ENCODE data around the gene LGALSL. TPM values are rescaled to one million over a fixed set of nuclear protein-coding genes. Genes with fewer than 3 reads are reported as not detected.

The LGALSL gene
- polyA plus RNA-seq, 2 of the 4 experiments (the other 2 are of a cell fraction): 11.0 to 14.1 TPM

DNA sequence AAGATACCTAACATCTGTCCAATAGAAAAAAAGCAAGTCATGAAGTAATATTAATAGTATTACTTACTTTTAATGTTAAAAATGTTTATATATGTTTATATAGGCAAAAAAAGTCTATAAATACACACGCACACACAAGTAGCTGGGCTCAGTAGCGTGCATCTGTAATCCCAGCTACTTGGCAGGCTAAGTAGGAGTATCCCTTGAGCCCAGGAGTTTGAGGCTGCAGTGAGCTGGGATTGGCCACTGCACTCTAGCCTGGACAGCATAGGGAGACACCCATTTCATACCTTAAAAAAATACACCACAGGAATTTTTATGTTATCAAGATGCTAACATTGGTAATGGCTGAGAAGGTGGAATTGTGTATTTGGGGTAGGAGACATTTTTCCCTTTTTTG, 52.7 kb downstream of the LGALSL start:
- Histone ChIP-seq H3K4me3 (no peak overlapping the region), H3K9me3 (no peaks in the 10 kb centered on the region), H3K4me2 (no peak overlapping the region), H3K27ac (no peak overlapping the region), H3K4me1 (no peaks in the 10 kb centered on the region)
- DNase-seq (ENCODE audit: low read depth in 1 of 2, low spot score in 1 of 2) (no peak), FAIRE-seq (no peak), ATAC-seq (no peak)
- WGBS (ENCODE audit: missing lambda C conversion rate): 82% methylated on average over 2 of the region's 2 CpGs
- ChIA-PET CTCF (interaction anchor here (1.2 to 4.7 kb wide), 3 partner anchors 17 to 382 kb away, joined by 3 to 22 read pairs (median 4); partner anchors contain the start of gene AFTPH), POLR2A (no interaction called here)
- TF ChIP-seq ZNF302 (CRISPR knock-in tag; IDR thresholded peaks at IDR 0.05) (no peak), KDM1A (IDR thresholded peaks at IDR 0.05; ENCODE audit: low read depth) (no peak), CBX2 (IDR thresholded peaks at IDR 0.05; ENCODE audit: borderline replicate concordance, low read depth) (no peak), FOXS1 (CRISPR knock-in tag; IDR thresholded peaks at IDR 0.05) (no peak), EP300 (IDR thresholded peaks at IDR 0.05) (no peak), RAD21 (conservative IDR thresholded peaks at IDR 0.05 in 1 of 2, IDR thresholded peaks at IDR 0.05 in 1 of 2) (no peak), POLR2A (IDR thresholded peaks at IDR 0.05; ENCODE audit: low read length) (no peak), NR3C1 (IDR thresholded peaks at IDR 0.05) (no peak), HEYL (CRISPR knock-in tag; IDR thresholded peaks at IDR 0.05) (no peak), USF2 (IDR thresholded peaks at IDR 0.05) (no peak), ZSCAN20 (CRISPR knock-in tag; IDR thresholded peaks at IDR 0.05) (no peak)
- TF ChIP-seq, protein P1, sequence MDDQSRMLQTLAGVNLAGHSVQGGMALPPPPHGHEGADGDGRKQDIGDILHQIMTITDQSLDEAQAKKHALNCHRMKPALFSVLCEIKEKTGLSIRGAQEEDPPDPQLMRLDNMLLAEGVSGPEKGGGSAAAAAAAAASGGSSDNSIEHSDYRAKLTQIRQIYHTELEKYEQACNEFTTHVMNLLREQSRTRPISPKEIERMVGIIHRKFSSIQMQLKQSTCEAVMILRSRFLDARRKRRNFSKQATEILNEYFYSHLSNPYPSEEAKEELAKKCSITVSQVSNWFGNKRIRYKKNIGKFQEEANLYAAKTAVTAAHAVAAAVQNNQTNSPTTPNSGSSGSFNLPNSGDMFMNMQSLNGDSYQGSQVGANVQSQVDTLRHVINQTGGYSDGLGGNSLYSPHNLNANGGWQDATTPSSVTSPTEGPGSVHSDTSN (IDR thresholded peaks at IDR 0.05): no peak

Other genes starting within 250 kb of the LGALSL start
- gene AFTPH, start 70.2 kb downstream of the LGALSL start, polyA plus RNA-seq (2011; rRNA removed): 51.4 and 56.6 TPM in 2 replicates
- 22.3 to 24.0 TPM (median 23.7 TPM) in 3 replicates for gene AFTPH, start 70.2 kb downstream of the LGALSL start, polyA plus RNA-seq (2017; fragmentation: RNase III; extraction: RNeasy Plus Mini Kit Qiagen cat#74134 plus additional on column Dnase treatment)
- 11.8 and 14.0 TPM in 2 replicates for gene SERTAD2, start 199.8 kb downstream of the LGALSL start, polyA plus RNA-seq (2011; rRNA removed)
- 11.8 to 13.1 TPM (median 12.2 TPM) in 3 replicates for gene SERTAD2, start 199.8 kb downstream of the LGALSL start, polyA plus RNA-seq (2017; fragmentation: RNase III; extraction: RNeasy Plus Mini Kit Qiagen cat#74134 plus additional on column Dnase treatment)

All from A549 (cell line).